Activated CD4-positive, alpha-beta T cell treated with anti-CD3 and anti-CD28 coated beads for 36 hours (primary cell): Measurements from ENCODE around the gene MTUS2. TPM values are rescaled to one million over a fixed set of nuclear protein-coding genes. Genes with fewer than 3 reads are reported as not detected.

Source experiments
- ATAC-seq: fragments of 200-7000 bp; cut with Tn5 transposase; one replicate; pipeline ENCODE4 v1.10.0; 2021; ENCODE audit warnings: mild to moderate bottlenecking, moderate library complexity
- CTCF ChIA-PET: fragments of 350-600 bp; sonication (Branson Sonifier 250); formaldehyde crosslinking; loops from one replicate; lab custom pipeline; 2021; ENCODE audit warnings: antibody characterized with exemption; lab: Charles Lee
- POLR2A ChIA-PET: fragments of 350-600 bp; sonication (Branson Sonifier 250); formaldehyde crosslinking; loops from one replicate; lab custom pipeline; 2021; ENCODE audit warnings: antibody characterized with exemption, inconsistent platforms; lab: Charles Lee
- DNase-seq: peaks from one replicate; pipeline ENCODE4 v3.0.0-alpha.2; 2020
- H3K27ac Mint-ChIP-seq: one replicate; pipeline ENCODE4 v1.8.0; 2021; ENCODE audit warnings: mixed read lengths
- H3K27me3 Mint-ChIP-seq: one replicate; pipeline ENCODE4 v1.8.0; 2021; ENCODE audit warnings: mixed read lengths
- H3K36me3 Mint-ChIP-seq: one replicate; pipeline ENCODE4 v1.8.0; 2021; ENCODE audit warnings: low read depth, mixed read lengths
- H3K4me1 Mint-ChIP-seq: one replicate; pipeline ENCODE4 v1.8.0; 2021; ENCODE audit warnings: mixed read lengths
- H3K4me3 Mint-ChIP-seq: one replicate; pipeline ENCODE4 v1.8.0; 2021; ENCODE audit warnings: mild to moderate bottlenecking, moderate library complexity, mixed read lengths
- H3K9me3 Mint-ChIP-seq: one replicate; pipeline ENCODE4 v1.8.0; 2021; ENCODE audit warnings: low read depth, mixed read lengths
- intact Hi-C, 2 experiments: fragments of 100-400 bp; cut with DNase I in 1 of 2; cut with micrococcal nuclease in 1 of 2; formaldehyde crosslinking; loops; one replicate each; pipeline versions ENCODE4 v1.14.2 to v1.15.1; 2022 to 2024; cut with DNase I, micrococcal nuclease
- total RNA-seq, 2 experiments: library from RNA; stranded (reverse); gene quantifications; one replicate each; pipeline ENCODE4 v1.2.3, GENCODE V29; 2021

MTUS2 gene
- total RNA-seq, 2 experiments from 2014 or later = 0.05 TPM; not detected in 1

GRCh38 chr13:29266261-29266660 is 446.1 kb downstream of the MTUS2 start:
- ChIA-PET CTCF (no interaction called here), POLR2A (no interaction called here)
- Mint-ChIP-seq H3K4me3 (no peak overlapping the region), H3K36me3 (no peaks in the 10 kb centered on the region), H3K4me1 (no peaks in the 10 kb centered on the region), H3K27ac (no peak overlapping the region), H3K9me3 (peaks cover 3% of the 10 kb centered on the region), H3K27me3 (no peaks in the 10 kb centered on the region)
- ATAC-seq (no peak), DNase-seq (no peak)
- intact Hi-C loops = no loop called here

DNA sequence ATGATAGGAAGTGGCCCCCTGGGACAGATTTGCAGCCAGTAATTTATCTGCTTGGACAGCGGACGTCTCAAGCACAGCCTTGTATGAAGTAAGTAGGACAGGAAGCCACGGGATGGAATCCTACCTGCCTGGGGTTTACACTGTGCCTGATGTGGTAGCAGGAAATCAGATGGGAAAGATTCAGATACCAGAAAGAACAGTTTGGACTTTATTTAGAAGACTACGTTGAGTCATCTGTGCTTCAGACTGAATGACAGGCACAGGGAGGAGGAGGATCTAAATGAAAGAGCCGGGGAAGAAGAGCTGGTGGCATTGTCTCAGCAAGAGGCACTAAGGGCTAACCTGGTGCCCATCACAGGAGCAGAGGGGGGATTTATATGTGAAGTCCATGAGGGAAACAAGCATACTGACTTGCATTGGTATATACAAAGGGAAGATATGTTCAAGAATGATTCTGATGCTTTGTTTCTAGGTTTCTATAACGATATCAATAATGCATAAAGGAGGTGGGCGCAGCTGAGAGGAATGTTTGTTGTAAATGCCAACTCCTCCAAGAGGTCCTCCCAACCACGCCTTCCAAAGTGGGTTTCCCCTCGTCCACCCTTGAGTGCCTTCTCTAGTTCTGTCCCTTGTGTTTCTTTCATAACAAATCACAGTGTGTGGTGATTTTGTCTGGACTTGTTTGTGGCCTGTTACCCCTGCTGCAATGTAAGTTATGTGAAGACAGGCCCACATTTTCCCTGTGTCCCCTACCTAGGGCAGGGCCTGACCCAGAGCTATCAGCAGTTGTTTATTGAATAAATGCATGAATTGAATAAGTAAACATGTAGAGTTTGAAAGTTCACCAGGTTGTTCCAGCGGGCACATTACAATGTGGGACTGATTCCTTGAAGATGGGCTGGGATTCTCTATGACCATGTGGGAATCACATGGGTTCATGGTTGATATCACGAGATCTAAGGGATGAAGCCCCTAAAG is 446.9 kb downstream of the MTUS2 start:
- Mint-ChIP-seq H3K4me3 (no peak overlapping the region), H3K36me3 (no peaks in the 10 kb centered on the region), H3K27ac (no peak overlapping the region), H3K4me1 (no peaks in the 10 kb centered on the region), H3K9me3 (peaks cover 3% of the 10 kb centered on the region), H3K27me3 (no peaks in the 10 kb centered on the region)
- DNase-seq (no peak), ATAC-seq (no peak)
- intact Hi-C loops = no loop called here
- ChIA-PET POLR2A (no interaction called here), CTCF (no interaction called here)

DNA sequence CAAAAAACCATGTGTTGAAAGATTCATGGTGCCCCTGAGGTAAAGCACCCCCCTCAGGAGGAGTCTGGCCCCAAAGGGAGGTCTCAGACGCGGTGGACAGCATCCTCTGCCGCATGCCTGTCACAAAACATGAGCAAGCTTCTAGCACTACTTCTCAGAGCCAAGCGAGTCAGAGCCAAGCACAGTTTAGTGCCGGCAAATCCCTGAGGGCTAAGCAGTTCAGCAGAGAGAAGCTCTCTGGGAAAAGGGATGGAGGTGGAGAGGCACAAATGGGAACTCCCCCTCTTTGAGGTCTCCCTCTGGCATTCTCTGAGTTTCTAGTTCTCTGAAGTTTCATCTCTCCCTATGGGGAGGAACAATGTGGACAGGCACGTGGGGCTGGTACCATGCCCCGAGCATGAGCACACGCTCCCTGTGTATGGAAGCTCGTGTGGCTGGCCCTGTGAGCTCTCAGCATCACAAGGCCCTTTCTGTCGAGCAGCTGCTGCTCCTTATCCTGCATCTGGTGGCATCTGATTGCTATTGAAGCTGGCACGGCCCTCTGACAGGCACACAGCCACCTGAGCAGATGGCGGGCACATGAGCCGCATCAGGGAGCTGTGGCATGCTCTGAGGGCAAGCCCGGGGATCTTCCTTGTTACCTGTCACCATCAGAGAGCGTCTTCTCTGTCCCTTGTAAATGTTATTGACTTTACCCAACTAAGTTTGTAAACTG is 450.3 kb downstream of the MTUS2 start:
- Mint-ChIP-seq H3K4me3 (no peak overlapping the region), H3K4me1 (no peaks in the 10 kb centered on the region), H3K27ac (no peak overlapping the region), H3K9me3 (no peaks in the 10 kb centered on the region), H3K27me3 (no peaks in the 10 kb centered on the region), H3K36me3 (no peaks in the 10 kb centered on the region)
- ChIA-PET POLR2A (no interaction called here), CTCF (interaction anchor here (0.6 kb wide), 1 partner anchor 443 kb away, joined by 3 read pairs; no protein-coding TSS in a partner anchor)
- ATAC-seq (no peak), DNase-seq (no peak)
- intact Hi-C loops = no loop called here

- no peak for ATAC-seq
- intact Hi-C loops = no loop called here
- ChIA-PET POLR2A (no interaction called here), CTCF (interaction anchor here (0.7 kb wide), 1 partner anchor 1695 kb away, joined by 3 read pairs; no protein-coding TSS in a partner anchor)
- Mint-ChIP-seq H3K4me3 (no peak overlapping the region), H3K27ac (no peak overlapping the region), H3K27me3 (peaks cover 4% of the 10 kb centered on the region), H3K36me3 (no peaks in the 10 kb centered on the region), H3K9me3 (no peaks in the 10 kb centered on the region), H3K4me1 (no peaks in the 10 kb centered on the region)
- no peak for DNase-seq
These were observed 451.5 kb downstream of the MTUS2 start for GRCh38 chr13:29271606-29272005.

- Mint-ChIP-seq H3K4me3 (no peak overlapping the region), H3K4me1 (no peaks in the 10 kb centered on the region), H3K27ac (no peak overlapping the region), H3K27me3 (peaks cover 19% of the 10 kb centered on the region), H3K9me3 (no peaks in the 10 kb centered on the region), H3K36me3 (no peaks in the 10 kb centered on the region)
- intact Hi-C loops = no loop called here
- POLR2A ChIA-PET = no interaction called here
- CTCF ChIA-PET = no interaction called here
- ATAC-seq (no peak), DNase-seq (no peak)
These were observed 459.5 kb downstream of the MTUS2 start for GRCh38 chr13:29279356-29280254.

GRCh38 chr13:29281932-29282495 is 461.9 kb downstream of the MTUS2 start:
- POLR2A ChIA-PET = no interaction called here
- CTCF ChIA-PET = no interaction called here

GRCh38 chr13:29284726-29285125 is 464.6 kb downstream of the MTUS2 start:
- Mint-ChIP-seq H3K4me1 (no peaks in the 10 kb centered on the region), H3K36me3 (no peaks in the 10 kb centered on the region), H3K9me3 (no peaks in the 10 kb centered on the region), H3K27me3 (peaks cover 6% of the 10 kb centered on the region), H3K27ac (no peak overlapping the region), H3K4me3 (no peak overlapping the region)
- DNase-seq = no peak
- POLR2A ChIA-PET = no interaction called here
- CTCF ChIA-PET = interaction anchor here (0.7 kb wide), 1 partner anchor 107 kb away, joined by 3 read pairs; no protein-coding TSS in a partner anchor
- no peak for ATAC-seq
- intact Hi-C loops = no loop called here

More at GRCh38 chr13:29281932-29282495, 461.9 kb downstream of the MTUS2 start:
- Mint-ChIP-seq H3K4me1 (no peaks in the 10 kb centered on the region), H3K4me3 (no peak overlapping the region), H3K36me3 (no peaks in the 10 kb centered on the region), H3K27ac (no peak overlapping the region), H3K27me3 (peaks cover 13% of the 10 kb centered on the region), H3K9me3 (no peaks in the 10 kb centered on the region)
- intact Hi-C loops = no loop called here
- no peak for ATAC-seq
- no peak for DNase-seq

DNA sequence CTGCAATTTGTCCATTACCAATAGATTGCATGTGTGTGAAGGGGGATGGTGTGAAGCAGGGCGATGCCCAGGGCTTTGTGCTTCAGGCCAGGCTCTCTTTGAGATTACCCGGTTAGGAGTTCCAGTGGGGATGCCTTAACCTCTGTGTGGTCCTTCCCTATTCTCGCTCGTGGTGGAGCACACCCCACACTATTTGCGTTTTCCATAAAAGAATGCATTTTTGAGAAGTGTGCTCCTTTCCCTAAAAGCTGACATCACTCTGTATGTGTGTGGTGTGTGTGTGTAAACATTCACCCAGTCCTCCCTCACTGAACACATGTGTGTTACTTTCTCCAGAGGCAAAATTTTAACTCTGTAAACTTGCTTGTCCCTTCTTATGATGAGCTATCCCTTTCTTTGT is 467.1 kb downstream of the MTUS2 start:
- H3K36me3 Mint-ChIP-seq = no peaks in the 10 kb centered on the region
- peaks cover 6% of the 10 kb centered on the region for H3K27me3 Mint-ChIP-seq
- no peak overlapping the region for H3K4me3 Mint-ChIP-seq
- no peak overlapping the region for H3K27ac Mint-ChIP-seq
- H3K9me3 Mint-ChIP-seq = no peaks in the 10 kb centered on the region
- DNase-seq (no peak), ATAC-seq (no peak)
- intact Hi-C loops = no loop called here
- ChIA-PET POLR2A (no interaction called here), CTCF (no interaction called here)
- H3K4me1 Mint-ChIP-seq = no peaks in the 10 kb centered on the region

GRCh38 chr13:29292045-29292444 is 471.9 kb downstream of the MTUS2 start:
- Mint-ChIP-seq H3K4me1 (no peaks in the 10 kb centered on the region), H3K36me3 (no peaks in the 10 kb centered on the region), H3K27me3 (peaks cover 2% of the 10 kb centered on the region), H3K4me3 (no peak overlapping the region), H3K9me3 (peaks cover 2% of the 10 kb centered on the region), H3K27ac (no peak overlapping the region)
- CTCF ChIA-PET = interaction anchor here (0.6 to 0.7 kb wide), 2 partner anchors 31 to 68 kb away, joined by 3 read pairs; no protein-coding TSS in a partner anchor
- no peak for DNase-seq
- intact Hi-C loops = no loop called here
- ATAC-seq = no peak
- POLR2A ChIA-PET = no interaction called here

DNA sequence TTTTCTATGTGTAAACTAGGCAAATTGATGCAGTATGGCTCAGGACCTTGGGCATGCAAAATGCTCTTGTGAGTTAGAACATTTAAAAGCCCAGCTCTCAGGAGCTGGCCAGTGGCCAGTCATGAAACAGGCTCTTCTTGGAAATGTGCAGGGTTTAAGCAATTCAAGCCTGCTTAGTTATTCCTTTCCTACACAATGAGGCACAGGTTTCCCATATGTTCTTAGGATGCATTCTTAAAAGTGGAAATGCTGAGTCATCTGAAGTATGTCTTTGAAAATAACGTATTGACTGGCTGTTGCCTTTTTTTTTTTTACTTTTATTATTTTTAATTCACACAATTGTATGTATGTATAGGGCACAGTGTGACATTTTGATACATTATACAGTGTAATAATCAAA is 474.7 kb downstream of the MTUS2 start:
- DNase-seq (no peak), ATAC-seq (no peak)
- peaks cover 2% of the 10 kb centered on the region for H3K9me3 Mint-ChIP-seq
- H3K27ac Mint-ChIP-seq = no peak overlapping the region
- no peaks in the 10 kb centered on the region for H3K36me3 Mint-ChIP-seq
- ChIA-PET CTCF (no interaction called here), POLR2A (no interaction called here)
- peaks cover 6% of the 10 kb centered on the region for H3K27me3 Mint-ChIP-seq
- no peaks in the 10 kb centered on the region for H3K4me1 Mint-ChIP-seq
- H3K4me3 Mint-ChIP-seq = no peak overlapping the region
- intact Hi-C loops = no loop called here

GRCh38 chr13:29301027-29301426 is 480.9 kb downstream of the MTUS2 start:
- Mint-ChIP-seq H3K27me3 (peaks cover 7% of the 10 kb centered on the region), H3K4me1 (no peaks in the 10 kb centered on the region), H3K27ac (no peak overlapping the region), H3K36me3 (peaks cover 2% of the 10 kb centered on the region), H3K9me3 (peaks cover 25% of the 10 kb centered on the region), H3K4me3 (no peak overlapping the region)
- ATAC-seq (no peak), DNase-seq (no peak)
- ChIA-PET CTCF (no interaction called here), POLR2A (no interaction called here)
- intact Hi-C loops = no loop called here
